Suprapubic skin (tissue), 4 donors: ENCODE data around the gene NYAP2. TPM values are rescaled to one million over a fixed set of nuclear protein-coding genes. Genes with fewer than 3 reads are reported as not detected.

Source experiments
- DNase-seq, 2 donors: peaks; one replicate each; pipeline ENCODE4 v3.0.0-alpha.2; 2019; ENCODE audit warnings: low spot score in 2 of 2
- H3K27ac ChIP-seq: fragments of 200-600 bp; sonication (generic); one replicate; pipeline ENCODE4 v1.5.1; 2019
- H3K27me3 ChIP-seq: fragments of 200-600 bp; sonication (generic); one replicate; pipeline ENCODE4 v1.5.1; 2019
- H3K36me3 ChIP-seq: fragments of 200-600 bp; sonication (generic); one replicate; pipeline ENCODE4 v1.5.1; 2019
- H3K4me1 ChIP-seq: fragments of 200-600 bp; sonication (generic); one replicate; pipeline ENCODE4 v1.5.1; 2019
- H3K4me3 ChIP-seq: fragments of 200-600 bp; sonication (generic); one replicate; pipeline ENCODE4 v1.5.1; 2019; ENCODE audit warnings: mild to moderate bottlenecking
- H3K9me3 ChIP-seq: fragments of 200-600 bp; sonication (generic); one replicate; pipeline ENCODE4 v1.5.1; 2019
- CTCF ChIP-seq, 2 donors: fragments of 200-600 bp in 1 of 2; fragments of 450-650 bp in 1 of 2; sonication (generic) in 1 of 2; IDR thresholded peaks; one replicate each; pipeline ENCODE4 v1.5.1; 2016 to 2019; ENCODE audit warnings: antibody characterized with exemption in 2 of 2, mild to moderate bottlenecking in 1 of 2, moderate library complexity in 1 of 2
- EP300 ChIP-seq: sonication (generic); formaldehyde crosslinking; IDR thresholded peaks from one replicate; pipeline ENCODE4 v1.6.1; 2017; ENCODE audit warnings: antibody characterized with exemption
- POLR2A ChIP-seq, 2 donors: fragments of 450-650 bp; IDR thresholded peaks; one replicate each; pipeline ENCODE4 v1.6.1; 2017; ENCODE audit warnings: antibody characterized with exemption in 2 of 2, mild to moderate bottlenecking in 2 of 2, moderate library complexity in 2 of 2
- POLR2AphosphoS5 ChIP-seq, 3 donors: sonication (generic); formaldehyde crosslinking; IDR thresholded peaks; one replicate each; pipeline ENCODE4 v1.6.1; 2017; ENCODE audit warnings: antibody characterized with exemption in 3 of 3
- WGBS: methylation state at CpG from one replicate; pipeline ENCODE4 v1.1.5; 2018; 5-methylcytosine and 5-hydroxymethylcytosine counted together
- total RNA-seq, 4 donors: library from RNA; depleted of rRNA; stranded (reverse); fragments of >200 nt; gene quantifications; one replicate each; pipeline ENCODE4 v1.1.0, GENCODE V29; 2016

Gene NYAP2
- total RNA-seq, 4 donors from 2014 or later = 0.11 TPM; not detected in 3

- no peaks in the 10 kb centered on the region for H3K4me1 ChIP-seq
- DNase-seq = no peak
- TF ChIP-seq EP300 = no peak
- TF ChIP-seq CTCF (IDR thresholded peaks at IDR 0.05) = no peak
- TF ChIP-seq POLR2A (IDR thresholded peaks at IDR 0.05) = no peak
- TF ChIP-seq POLR2AphosphoS5 (IDR thresholded peaks at IDR 0.05) = no peak
- no peaks in the 10 kb centered on the region for H3K36me3 ChIP-seq
- WGBS = 6% methylated on average over 8 of the region's 8 CpGs
- H3K27me3 ChIP-seq = peaks cover 2% of the 10 kb centered on the region
- H3K4me3 ChIP-seq = no peak overlapping the region
- no peak overlapping the region for H3K27ac ChIP-seq
- H3K9me3 ChIP-seq = no peaks in the 10 kb centered on the region
Observed at GRCh38 chr2:225400060-225400511, 576 bp downstream of the NYAP2 start.

GRCh38 chr2:225400546-225401400 lies 1.3 kb downstream of the NYAP2 start:
- H3K27ac ChIP-seq = no peak overlapping the region
- peaks cover 2% of the 10 kb centered on the region for H3K27me3 ChIP-seq
- H3K4me3 ChIP-seq = no peak overlapping the region
- 77% methylated on average over 9 of the region's 9 CpGs for WGBS
- no peak for DNase-seq
- no peak for TF ChIP-seq CTCF (IDR thresholded peaks at IDR 0.05)
- no peak for TF ChIP-seq POLR2A (IDR thresholded peaks at IDR 0.05)
- TF ChIP-seq EP300 = no peak
- TF ChIP-seq POLR2AphosphoS5 (IDR thresholded peaks at IDR 0.05) = no peak
- no peaks in the 10 kb centered on the region for H3K9me3 ChIP-seq
- H3K36me3 ChIP-seq = no peaks in the 10 kb centered on the region
- H3K4me1 ChIP-seq = no peaks in the 10 kb centered on the region

- Histone ChIP-seq H3K36me3 (no peaks in the 10 kb centered on the region), H3K27ac (no peak overlapping the region), H3K27me3 (peaks cover 2% of the 10 kb centered on the region), H3K4me1 (no peaks in the 10 kb centered on the region), H3K4me3 (no peak overlapping the region), H3K9me3 (no peaks in the 10 kb centered on the region)
- TF ChIP-seq EP300 (no peak), POLR2AphosphoS5 (IDR thresholded peaks at IDR 0.05) (no peak), POLR2A (IDR thresholded peaks at IDR 0.05) (no peak), CTCF (IDR thresholded peaks at IDR 0.05) (no peak)
- no peak for DNase-seq
- WGBS = 53% methylated on average over 1 of the region's 1 CpG
Observed at GRCh38 chr2:225402210-225402776, 2.8 kb downstream of the NYAP2 start.

- WGBS = 71% methylated on average over 3 of the region's 3 CpGs
- no peak for DNase-seq
- H3K27ac ChIP-seq = no peak overlapping the region
- no peak for TF ChIP-seq POLR2AphosphoS5 (IDR thresholded peaks at IDR 0.05)
- TF ChIP-seq EP300 = no peak
- no peak for TF ChIP-seq CTCF (IDR thresholded peaks at IDR 0.05)
- no peak for TF ChIP-seq POLR2A (IDR thresholded peaks at IDR 0.05)
- no peaks in the 10 kb centered on the region for H3K9me3 ChIP-seq
- H3K36me3 ChIP-seq = no peaks in the 10 kb centered on the region
- H3K4me1 ChIP-seq = no peaks in the 10 kb centered on the region
- no peak overlapping the region for H3K4me3 ChIP-seq
- no peaks in the 10 kb centered on the region for H3K27me3 ChIP-seq
Observed at GRCh38 chr2:225411452-225411851, 11.9 kb downstream of the NYAP2 start.

GRCh38 chr2:225413786-225414185 lies 14.3 kb downstream of the NYAP2 start:
- no peak for DNase-seq
- Histone ChIP-seq H3K36me3 (no peaks in the 10 kb centered on the region), H3K4me3 (no peak overlapping the region), H3K27ac (no peak overlapping the region), H3K4me1 (no peaks in the 10 kb centered on the region), H3K27me3 (no peaks in the 10 kb centered on the region), H3K9me3 (no peaks in the 10 kb centered on the region)
- WGBS = 35% methylated on average over 2 of the region's 2 CpGs
- TF ChIP-seq POLR2AphosphoS5 (IDR thresholded peaks at IDR 0.05) (no peak), CTCF (IDR thresholded peaks at IDR 0.05) (no peak), EP300 (no peak), POLR2A (IDR thresholded peaks at IDR 0.05) (no peak)
